T-helper 2 cell (primary cell): Measurements from ENCODE around the gene KBTBD12.

Source experiments
- DNase-seq, 5 experiments: peaks; one replicate each; pipeline versions ENCODE4 v3.0.0 to v3.0.0-alpha.2; 2012 to 2022

Gene KBTBD12

DNA sequence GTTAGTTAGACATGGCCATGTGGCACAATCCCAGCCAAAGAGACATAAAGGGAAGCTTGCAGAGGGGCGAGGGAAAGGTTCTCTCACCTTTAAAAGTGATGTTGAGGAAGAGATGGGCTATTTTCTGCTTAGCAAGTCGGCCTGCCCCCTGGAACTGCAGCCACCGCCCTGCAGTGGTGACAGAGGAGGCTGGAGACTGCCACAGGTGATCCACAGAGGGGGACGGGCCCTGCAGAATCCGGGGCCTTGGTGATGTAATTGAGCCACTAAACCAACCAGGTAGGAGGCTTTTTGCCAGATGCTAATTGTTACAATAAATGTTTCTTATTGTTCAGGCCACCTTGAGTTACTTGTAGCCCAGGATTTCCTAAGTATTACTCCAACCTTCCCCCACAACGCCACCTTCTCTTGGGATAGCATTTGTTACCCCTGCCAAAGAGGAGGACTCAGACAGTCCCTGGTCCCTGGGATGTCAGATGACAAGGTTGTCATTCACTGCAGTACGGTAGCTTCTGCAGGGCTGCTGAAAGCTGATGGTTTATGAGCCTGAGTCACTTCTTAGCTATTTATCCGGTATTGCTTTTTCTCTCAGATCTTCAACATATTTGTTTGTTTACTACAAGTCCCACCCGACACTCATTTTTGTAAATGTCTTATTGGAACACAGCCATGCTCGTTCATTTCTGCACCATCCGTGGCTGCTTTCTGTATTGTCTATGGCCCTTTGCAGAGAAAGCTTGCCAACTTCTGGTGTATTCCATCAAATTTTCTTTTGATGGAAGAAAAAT is 73.9 kb downstream of the KBTBD12 start:
- DNase-seq = no peak

DNA sequence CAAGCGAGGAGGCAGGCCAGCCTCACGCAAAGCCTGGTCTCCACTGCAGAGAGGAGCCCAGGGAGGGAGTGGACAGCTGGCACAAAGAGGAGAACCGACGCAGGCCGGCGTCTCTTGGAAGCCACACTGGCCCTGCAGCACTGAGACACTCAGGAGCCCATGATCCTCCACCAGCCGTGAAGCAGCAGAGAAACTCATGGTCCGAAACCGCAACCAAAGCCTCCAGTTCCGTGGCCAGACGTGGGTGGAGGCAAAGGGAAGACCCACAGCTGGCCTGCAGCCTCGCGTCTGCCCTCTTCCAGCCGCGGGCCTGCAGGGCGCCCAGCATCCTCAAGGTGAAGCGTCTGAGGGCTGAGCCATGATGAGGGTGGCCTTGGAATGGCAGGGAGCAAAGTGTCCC is 75.0 kb downstream of the KBTBD12 start:
- DNase-seq = no peak

DNA sequence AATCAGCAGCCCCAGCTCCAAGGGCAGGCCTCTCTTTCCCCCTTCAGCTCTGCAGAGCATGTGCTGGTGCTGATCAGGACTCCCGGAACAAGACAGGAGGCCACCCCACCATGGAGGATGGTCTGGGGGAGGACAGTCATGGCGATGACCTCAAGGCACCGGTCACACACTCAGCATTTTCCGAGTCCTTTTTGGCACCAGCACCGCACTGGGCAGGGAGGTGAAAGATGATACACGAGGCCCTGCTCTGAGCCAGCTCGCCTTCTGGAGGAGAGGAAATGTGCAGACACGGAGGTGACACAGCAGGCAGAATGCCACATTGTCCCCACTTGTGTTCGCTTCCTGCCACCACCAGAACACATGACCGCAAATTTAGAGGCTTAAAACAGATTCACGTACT is 75.4 kb downstream of the KBTBD12 start:
- DNase-seq = no peak

DNA sequence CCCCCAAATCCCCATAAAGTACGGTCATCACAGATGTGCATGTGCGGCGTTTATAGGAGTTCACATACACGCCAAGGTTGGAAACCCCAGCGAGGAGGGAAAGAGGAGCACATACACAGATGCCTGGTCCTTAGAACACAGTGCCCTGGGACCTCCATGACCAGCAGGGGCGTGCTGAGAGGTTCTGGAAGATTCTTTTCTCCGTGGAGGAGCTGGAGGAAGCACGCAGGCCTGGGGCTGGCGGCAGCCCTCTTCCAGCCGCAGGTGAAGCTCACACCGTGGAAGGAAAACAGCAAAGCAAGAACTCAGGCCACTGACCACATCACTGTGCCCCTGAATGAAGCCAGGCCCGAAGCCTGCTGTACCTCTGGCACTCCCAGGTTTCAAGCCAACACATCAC is 76.2 kb downstream of the KBTBD12 start:
- no peak for DNase-seq

DNA sequence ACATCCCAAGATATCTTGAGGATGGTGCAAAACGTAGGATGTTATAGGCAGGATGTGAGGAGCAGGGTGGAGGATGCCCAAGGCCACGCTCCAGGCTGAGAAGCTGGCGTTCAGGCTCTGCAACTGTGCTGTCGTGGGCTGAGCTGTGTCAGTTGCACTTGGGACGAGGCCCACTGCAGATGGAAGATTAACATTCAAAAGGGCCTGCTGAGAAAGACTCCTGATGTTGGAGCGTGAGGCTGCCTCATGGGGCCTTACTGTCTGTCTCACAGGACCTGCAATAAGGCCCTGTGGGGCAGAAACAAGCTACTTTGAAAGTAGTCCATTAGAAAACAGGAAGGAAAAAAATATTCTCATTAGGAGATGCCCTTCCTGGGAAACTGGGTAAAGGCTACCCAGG is 76.6 kb downstream of the KBTBD12 start:
- no peak for DNase-seq

DNA sequence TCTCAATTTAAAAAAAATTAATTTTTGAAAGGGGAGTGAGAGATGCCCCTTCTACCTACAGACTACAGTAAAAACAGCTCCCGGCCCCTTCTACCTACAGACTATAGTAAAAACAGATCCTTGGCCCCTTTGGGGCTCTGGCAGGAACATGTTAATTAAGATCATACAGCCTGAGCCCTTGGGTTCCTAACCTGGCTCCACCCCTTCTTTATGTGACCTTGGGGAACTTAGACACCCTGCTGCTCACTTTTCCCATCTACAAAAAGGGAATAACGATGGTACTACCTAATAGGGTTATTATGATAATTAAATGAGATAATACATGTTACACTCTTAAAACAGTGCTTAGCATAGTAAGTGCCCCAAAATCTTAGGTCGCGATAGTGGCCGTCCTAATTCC is 77.1 kb downstream of the KBTBD12 start:
- no peak for DNase-seq

DNA sequence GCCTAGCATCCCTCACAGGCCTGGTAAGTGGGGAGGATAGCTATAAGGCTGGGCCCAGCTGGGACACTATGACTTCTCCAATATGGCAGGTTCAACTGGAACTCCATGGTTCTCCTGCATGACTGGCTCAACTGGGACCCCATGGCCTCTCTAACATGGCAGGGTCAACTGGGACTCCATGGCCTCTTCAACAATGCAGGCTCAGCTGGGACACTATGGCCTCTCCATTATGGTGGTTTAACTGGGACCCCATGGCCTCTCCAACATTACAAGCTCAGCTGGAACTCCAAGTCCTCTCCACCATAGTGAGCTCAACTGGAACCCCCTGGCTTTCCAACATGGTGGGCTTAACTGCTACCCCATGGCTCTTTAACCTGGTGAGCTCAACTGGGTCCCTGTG is 79.0 kb downstream of the KBTBD12 start:
- DNase-seq = no peak

DNA sequence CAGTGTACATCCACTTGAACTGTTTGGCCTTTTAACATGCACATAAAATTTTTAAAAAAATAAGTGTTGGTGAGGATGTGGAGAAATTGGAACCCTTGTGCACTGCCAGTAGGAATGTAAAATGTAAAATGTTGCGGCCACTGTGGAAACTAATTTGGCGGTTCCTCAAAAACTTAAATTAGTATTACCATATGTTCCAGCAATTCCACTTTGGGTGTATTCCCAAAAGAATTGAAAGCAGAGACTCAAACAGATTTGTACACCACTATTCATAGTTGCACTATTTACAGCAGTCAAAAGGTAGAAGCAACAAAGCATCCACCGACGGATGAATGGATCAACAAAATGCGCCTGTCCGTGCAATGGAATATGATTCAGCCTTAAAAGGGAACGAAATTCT is 82.0 kb downstream of the KBTBD12 start:
- DNase-seq = no peak

DNA sequence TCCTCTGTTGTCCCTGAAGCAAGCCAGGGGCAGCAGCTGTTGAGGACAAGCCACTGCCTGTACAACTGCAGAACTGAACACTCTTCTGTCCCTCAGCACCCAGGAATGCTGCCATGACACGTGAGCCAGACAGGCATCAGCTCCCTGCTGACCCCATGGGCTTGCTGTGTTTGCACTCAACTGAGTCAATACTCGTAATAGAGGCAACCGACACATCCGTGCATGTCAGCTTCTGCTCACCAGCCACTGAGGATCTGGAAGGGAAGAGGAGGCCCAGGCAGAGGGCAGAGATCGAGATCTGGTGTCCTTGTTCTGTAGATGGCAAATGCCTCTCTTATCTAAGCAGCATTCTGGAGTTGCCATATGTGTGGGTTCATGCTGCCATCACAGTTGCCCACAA is 82.9 kb downstream of the KBTBD12 start:
- no peak for DNase-seq

DNA sequence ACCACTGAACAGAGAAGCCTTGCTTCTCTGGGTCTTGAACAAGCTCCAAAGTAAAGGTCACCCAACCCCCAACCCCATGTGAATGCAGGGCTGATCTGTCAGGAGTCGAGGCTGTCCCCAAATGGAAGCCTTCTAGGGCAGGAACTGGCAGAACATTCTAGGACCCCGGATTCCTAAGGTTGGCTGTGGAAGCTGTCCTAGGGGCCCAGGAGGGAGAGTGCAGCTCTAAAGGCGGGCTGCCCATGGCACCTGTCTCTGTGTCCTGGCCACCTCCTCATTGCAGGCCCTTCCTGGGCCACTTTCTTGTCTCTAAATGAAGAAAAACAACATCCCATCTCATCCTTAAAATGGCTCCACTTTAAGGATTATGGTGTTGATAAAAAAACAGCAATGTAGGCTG is 83.6 kb downstream of the KBTBD12 start:
- DNase-seq = no peak

DNA sequence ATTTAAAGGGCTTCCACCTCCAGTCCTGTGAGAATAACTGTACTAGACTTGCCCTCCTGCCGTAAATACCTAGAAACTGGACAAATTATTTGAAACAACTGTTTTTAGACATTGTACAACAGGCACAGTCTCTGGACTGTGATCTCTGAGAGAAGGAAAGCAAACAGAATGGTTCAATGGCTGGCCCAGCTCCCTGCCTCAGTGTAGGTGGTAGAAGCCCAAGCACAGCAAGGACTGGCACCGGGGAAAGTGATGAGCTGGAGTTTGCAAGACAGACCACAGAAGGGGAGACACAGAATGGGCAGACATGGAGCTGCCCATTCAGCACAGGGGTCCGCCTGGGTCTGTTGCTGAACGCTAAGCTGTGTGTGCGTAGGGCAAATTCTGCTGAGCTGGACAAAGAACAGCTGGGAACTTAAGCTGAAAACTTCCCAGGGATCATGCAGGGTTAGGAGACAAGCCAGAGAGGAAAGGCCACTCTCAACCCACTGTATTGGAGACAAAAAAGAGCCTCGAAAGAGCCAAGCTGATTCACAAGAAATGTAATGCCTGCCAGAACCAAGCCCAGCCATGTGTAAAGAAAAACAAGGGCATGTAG is 84.6 kb downstream of the KBTBD12 start:
- DNase-seq = no peak

DNA sequence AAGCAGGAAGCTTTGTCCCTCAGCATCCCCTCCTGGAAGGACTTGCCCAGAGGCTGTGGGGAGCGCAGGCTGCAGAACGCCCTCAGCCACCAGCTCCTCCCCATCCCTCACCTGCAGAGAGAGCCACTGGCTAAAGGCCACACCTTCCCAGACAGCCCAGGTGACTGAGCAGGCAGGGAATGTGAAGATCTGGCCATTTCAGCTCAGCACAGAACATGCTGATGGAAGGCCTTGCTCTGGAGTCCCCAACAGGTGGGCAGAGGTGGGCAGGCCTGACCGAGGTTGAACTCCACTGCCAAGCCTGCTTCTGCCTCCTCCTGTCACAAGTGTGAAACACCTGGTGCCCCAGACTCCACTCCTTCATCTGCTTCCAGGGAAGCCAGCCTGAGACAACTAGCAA is 86.5 kb downstream of the KBTBD12 start:
- no peak for DNase-seq

DNA sequence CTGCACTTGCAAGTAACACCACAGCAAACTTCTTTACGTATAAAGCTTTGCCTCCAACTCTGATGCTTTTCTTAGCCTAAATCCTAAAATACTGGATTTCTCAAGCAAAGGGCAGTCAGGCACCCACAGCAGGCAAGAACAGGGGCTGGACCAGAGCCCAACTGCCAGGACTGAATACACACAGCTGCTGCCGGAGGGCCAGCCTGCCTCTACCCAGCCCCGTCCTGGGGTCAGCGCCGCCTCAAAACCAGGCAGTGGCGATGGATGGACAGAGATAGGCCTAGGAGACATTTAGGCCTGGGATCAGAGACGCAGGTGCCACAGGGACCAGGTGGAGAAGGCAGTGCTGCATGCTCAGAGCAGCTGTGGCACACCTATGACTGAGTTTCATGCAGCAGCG is 89.6 kb downstream of the KBTBD12 start:
- no peak for DNase-seq

DNA sequence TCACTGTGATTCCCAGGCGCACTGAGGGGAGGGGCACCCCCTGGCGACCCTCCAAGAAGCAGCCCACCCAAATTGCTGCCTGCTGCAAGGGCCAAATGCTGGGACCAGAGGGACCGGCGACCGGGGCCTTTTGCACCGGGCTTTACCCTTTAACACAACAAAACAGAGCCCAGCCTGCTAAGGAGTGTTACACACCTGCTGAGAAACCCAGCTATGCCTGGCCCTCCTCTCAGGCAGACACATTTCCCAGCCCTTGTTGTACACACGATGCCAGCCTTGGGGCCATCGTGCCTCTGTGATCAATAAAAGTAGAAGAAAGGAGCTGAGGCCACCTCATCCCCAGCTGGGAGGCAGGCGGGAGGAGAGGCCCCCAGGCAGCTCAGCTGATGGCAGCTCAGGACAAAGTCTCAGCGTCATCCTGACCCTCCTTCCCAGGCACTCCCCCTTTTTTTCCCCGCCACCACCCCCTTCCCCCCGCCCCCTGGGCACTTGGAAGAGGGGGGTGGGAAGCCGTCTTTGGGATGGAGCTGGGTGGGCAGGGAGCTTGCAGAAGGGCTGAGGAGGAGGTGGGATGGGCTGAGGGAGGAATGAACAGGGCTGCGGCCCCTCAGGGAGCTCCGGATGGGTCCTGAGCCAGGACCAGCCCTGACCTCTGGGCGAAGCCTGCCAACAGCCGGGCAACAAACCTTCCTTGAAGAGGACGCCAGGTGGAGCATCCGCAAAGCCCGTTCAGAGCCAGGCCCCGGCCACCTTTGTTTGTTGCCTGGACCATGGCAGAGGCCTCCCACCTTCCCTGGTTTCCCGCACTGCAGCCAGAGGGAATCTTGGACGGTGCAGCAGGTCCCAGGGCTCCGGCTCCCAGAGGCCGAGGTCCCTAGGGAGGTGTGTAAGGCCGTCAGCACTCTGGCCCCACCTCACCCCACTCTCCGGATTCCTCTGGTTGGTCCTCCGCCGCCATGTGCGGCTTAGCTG is 91.3 kb downstream of the KBTBD12 start:
- no peak for DNase-seq

DNA sequence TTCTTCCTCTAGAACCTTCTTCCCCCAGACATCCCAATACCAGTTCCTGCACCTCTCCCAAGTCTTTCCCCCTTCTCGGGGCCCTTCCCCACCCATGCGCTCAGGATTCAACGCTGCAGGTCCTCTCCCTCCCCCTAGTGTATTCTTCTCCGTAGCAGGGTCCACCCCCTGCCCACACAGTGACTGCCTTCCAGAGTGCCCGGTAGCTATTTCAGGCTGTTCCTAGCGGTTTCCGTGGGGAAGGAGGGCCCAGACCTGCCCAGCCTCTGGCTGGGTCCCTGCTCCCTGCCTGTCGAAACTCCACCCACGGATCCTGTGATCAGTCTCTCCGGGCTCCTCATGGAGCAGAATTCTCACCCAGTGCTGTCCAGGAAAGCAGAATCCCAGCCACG is 92.0 kb downstream of the KBTBD12 start:
- no peak for DNase-seq

DNA sequence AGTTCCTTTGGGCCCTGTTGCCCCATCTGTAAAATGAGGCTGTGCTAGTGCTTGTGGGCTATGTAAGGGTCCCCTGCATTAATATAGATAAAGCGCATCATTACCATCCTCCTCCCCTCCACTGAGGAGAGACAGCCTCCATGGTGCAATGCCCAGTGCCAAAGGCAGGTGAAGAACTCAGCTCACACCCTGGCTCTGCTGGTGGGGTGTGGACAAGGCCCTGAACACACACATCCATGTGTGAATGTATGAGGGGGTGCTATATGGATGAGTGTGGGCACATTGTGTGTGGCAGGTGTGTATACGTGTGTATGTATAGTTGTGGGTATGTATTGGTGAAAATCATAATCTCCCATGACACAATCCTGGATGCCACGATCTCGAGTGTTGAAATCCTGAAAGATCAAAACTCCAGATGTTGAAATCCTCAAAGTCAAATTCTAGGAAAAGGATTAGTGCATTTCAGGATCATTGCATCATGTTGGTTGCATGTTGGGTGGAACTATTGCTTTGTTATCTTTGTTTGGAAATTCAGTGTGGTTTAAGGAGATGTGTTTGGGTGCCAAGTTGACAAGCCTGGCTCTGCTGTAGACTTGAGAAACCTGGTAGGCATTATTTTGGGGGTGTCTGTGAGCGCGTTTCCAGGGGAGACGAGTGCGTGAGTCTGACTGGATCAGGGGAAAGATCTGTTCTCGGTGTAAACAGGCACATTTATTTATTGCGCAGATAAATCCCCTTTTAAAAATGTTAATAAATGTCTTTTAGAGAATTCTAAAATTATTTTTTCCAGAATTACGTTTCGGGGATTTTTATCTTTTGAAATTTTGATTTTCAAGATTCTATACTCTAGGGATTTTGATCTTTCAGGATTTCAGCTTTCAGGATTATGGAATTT is 95.2 kb downstream of the KBTBD12 start:
- DNase-seq = no peak

DNA sequence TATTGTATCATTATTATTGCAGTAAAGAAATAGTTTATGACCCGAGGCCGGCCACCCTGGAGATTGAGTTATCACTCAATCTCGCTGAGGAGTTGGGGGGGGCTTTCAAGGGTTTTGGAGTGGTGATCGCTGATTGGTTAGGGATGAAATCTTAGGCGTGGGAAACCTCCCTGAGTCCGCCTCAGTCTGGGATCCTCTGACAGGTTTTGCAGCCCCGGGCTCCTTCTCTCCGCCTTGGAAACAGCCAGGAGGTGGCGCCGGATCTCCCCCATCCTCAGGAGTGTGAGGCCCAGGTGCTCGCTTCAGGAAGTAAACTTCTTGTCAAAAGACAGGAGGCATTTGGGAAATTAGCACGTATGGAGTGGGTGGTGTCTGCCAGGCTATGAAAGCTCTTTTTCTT is 96.1 kb downstream of the KBTBD12 start:
- DNase-seq = peak in 1 of 5 experiments; percentile 9

DNA sequence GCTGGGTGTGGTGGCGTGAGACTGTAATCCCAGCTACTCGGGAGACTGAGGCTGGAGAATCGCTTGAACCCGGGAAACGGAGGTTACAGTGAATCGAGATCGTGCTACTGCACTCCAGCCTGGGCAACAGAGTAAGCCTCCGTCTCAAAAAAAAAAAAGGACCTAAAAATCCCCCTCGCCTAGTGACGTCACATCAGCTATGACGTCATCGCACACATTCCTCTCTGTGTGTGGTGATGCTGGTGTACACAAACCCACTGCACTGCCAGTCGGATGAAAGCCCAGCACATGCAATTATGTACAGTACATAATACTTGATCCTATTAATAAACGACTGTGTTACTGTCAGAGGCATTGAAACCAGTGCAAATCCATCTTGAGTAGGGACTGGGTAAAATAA is 97.0 kb downstream of the KBTBD12 start:
- no peak for DNase-seq

DNA sequence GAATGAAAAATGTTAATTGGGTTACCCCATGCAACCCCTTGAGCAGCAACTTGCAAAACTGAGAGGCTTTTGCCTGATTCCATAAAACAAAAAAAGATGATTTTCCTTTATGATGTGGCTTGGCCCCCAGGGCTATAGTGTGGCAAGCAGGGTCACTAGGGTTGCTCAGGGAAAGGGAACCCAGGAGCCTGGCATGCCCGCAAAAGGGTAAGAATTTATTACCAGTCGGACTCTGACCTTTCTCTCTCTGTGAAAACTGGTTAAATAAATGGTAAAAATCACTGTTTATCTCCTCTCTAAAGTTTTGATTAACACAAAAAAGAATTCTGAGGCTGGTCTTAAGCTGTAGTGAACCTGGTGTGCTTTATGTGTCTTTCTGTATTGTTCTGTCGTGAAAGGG is 99.5 kb downstream of the KBTBD12 start:
- DNase-seq = no peak

DNA sequence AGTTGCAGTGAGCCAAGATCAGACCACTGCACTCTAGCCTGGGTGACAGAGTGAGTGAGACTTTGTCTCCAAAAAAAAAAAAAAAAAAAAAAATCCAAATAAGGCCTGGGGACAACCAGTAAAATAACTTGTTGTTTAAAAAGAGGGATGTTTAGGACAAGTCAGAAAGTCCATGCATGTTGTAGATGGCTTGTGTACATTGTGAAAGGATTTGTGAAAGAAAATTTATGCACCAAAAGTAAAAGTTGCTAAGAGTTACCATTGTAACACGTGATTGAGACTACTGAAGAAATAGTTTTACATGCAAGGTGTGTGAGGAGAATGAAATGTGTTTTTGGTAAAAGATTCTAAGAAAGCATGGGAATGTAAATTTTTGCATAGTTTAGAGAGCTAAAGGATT is 101.5 kb downstream of the KBTBD12 start:
- DNase-seq = no peak

DNA sequence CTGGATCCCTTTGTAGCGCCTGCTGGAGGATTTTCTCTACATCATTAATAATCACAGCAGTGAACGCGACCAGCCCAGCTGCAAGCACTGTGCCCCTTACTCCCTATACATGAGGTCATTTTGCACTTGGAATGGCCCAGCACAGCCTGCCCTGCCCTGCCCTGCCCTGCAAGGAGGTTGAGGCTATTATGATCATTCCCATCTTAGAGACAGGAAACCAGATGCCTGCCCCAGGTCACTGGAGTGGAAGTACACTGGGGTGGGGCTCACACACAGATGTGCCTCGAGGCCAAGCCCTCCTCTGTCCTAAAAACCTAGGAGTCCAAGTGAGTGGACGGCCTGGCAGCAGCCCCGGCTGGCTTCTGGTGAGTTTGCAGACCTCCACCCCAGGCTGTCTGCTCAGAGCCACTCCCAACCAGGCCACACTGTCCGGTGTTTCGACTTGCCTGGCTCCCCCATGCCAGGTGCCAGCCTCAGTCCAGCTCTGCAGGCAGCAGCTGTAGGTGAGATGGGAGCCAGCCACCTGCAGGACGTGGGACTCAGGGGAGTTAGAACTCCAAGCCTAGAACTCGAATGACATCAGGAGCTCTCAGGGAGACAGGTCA is 106.8 kb downstream of the KBTBD12 start:
- DNase-seq = no peak

DNA sequence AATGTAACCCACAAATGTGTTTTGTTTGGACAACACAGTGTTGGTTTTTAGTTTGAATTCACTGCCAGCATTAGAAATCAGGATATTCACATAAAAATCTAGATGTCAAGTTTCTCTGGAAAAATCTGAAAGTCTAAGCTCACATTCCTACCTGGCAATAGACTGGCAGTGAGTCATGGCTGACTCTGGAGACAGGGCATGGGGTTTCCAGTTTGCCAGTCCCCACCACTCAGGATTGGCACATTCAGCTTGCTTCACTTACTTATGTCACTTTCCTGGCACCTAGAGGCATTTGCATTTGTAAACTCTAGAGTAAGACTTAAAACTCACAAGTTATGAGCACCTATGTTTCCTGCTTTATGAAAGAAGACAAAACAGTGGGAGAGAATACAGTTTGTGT is 118.1 kb downstream of the KBTBD12 start:
- no peak for DNase-seq
